Measurements from ENCODE around the gene DGKA.
"Not testable (repeated sequence)": the region's sequence is repeated elsewhere in the genome, so short reads cannot be mapped to it uniquely, and the experiment has no call there.

DGKA gene

DNA sequence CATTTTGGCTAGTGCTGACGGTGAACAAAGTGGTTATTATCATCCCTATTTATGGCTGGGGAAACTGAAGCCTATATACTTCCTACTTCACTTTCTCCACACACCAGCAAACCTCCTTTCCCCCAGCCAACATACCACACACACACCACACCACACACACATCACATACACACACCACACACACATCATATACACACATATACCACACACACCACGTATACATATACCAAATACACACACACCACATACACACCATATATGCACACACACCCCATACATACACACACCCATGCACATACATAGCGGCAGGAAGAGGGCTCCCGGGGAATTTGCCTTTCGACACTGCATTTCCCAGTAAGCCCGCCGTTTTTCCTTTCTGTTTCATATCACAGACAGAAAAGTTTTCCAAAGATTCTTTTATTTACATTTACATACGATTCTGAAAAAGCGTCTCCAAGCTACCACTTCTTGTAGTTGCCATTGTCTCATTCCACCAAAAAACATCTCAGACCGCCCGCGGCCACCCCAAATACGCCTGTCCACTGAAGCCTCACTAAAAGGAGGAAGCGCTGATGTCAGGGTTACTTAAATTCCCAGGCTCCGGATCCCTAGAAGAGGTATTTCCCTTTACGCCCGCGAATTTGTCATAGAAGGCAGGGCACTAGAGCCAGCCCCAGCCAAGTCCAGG is 42.1 kb downstream of the DGKA start:
- FAIRE-seq (peak; percentile 30), DNase-seq (ENCODE audit: insufficient read length) (no peak)
- TF ChIP-seq POLR2AphosphoS5 (IDR thresholded peaks at IDR 0.05; ENCODE audit: low read depth, low read length) (no peak; the same call in 1 of the 2 replicates), TAF1 (IDR thresholded peaks at IDR 0.05; ENCODE audit: borderline replicate concordance, low read depth, low read length) (no peak), POLR2A (IDR thresholded peaks at IDR 0.05; ENCODE audit: low read depth, low read length) (no peak; the same call in 1 of the 2 replicates)

DNA sequence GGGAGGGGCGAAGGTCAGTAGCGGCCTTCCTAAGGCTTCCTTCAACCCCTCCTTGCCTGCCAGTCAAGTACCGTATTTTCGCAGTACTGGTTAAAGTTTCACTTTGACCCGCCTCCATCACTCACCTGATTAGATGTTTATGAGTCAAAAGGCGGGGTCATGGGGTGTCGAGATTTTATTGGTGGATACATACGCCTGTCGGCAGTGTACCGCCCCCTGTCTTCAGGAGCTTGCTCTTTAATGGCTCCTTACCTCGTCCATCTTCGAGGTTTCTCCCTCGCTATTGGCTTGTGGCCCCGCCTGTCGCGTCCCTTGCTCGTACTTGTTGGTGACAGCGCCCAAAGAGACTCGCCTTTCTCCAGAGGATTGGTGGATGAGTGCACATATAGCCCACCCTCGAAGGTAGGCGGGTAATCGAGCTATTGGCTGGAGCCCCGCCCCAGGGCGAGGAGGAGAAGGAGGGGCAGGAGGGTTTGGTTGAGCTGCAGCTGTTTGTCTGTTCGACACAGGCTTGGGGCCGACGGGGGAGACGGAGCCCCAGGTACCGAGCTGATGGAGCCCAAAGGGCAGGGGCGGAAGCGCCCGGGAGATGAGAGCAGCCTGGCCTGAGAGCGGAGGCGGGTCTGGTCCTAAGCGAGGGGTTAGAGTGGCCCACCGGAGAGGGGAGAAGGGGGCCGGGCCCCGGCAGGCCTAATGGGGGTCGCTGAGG is 42.8 kb downstream of the DGKA start, which contains the start of gene RAB5B:
Gene RAB5B (plus strand): TSS at position 480 of the 709 bp plus-strand sequence. CDS start 12,883 bp downstream, outside the sequence.
- FAIRE-seq (peak; percentile 99), DNase-seq (ENCODE audit: insufficient read length) (peak; percentile 91)
- TF ChIP-seq TAF1 (IDR thresholded peaks at IDR 0.05; ENCODE audit: borderline replicate concordance, low read depth, low read length) (peak; percentile 76; the same call in 1 of the 2 replicates), POLR2AphosphoS5 (IDR thresholded peaks at IDR 0.05; ENCODE audit: low read depth, low read length) (peak; percentile 79), POLR2A (IDR thresholded peaks at IDR 0.05; ENCODE audit: low read depth, low read length) (peak; percentile 88)

DNA sequence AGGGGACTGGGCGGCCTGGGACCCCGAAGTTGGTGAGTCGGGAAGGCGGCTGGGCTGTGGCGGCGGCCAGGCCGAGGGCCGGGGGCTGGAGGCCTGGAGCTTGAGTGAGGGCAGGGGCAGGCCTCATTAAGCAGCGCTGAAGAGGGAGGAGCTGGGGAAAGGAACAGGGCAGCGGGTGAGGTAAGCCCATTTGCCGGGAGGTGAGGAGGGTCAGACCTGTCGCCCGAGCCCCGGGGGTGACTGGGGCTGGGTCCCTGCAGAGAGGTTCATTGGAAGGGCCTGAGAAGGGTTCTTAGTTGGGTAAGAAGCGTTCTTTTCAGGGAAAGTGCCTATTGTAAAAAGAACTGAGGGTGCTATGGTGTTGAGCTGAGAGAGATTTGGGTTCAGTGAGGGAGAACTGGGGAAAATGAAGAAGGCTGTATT is 43.4 kb downstream of the DGKA start:
- TF ChIP-seq TAF1 (IDR thresholded peaks at IDR 0.05; ENCODE audit: borderline replicate concordance, low read depth, low read length) (no peak), POLR2AphosphoS5 (IDR thresholded peaks at IDR 0.05; ENCODE audit: low read depth, low read length) (no peak), POLR2A (IDR thresholded peaks at IDR 0.05; ENCODE audit: low read depth, low read length) (no peak; the same call in 1 of the 2 replicates)
- peak; percentile 30 for FAIRE-seq
- DNase-seq (ENCODE audit: insufficient read length) = peak; percentile 53

DNA sequence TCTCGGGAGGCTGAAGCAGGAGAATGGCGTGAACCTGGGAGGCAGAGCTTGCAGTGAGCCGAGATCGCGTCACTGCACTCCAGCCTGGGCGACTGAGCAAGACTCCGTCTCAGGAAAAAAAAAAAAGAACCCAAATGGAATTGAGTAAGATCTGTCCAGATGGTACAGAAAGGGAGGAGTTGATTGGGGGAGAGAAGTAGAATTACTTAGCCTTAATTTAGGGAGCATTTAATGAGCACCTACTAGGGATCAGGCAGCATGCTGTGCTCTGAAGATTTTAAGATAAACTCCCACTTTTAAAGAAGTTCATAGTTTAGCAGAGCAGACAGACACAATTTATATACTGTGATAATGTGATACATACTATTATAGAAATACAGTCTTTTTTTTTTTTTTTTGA is 47.4 kb downstream of the DGKA start:
- TF ChIP-seq POLR2A (IDR thresholded peaks at IDR 0.05; ENCODE audit: low read depth, low read length) = no peak
- FAIRE-seq = no peak
- DNase-seq (ENCODE audit: insufficient read length) = no peak

DNA sequence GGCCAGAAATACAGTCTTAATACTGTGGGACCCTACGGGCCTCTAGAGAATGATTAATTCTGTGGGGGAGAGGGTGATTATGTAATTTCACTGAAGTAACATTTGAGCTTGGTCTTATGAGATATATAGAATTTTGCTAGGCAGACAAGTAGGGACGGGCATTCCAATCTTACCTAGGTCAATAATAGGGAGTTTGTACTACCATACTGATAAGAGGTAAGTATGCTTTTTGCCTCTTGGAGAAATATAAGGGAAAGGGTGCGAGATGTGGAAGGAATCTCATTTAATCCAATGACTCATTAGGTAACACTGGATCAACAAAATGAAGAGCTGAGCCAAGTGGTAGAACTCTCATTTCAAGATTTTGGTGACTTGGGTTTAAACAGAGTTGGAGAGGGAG is 48.1 kb downstream of the DGKA start:
- DNase-seq (ENCODE audit: insufficient read length) (no peak), FAIRE-seq (no peak)
- no peak for TF ChIP-seq POLR2A (IDR thresholded peaks at IDR 0.05; ENCODE audit: low read depth, low read length)

GRCh38 chr12:55981882-55982281 is 50.9 kb downstream of the DGKA start:
- not testable (repeated sequence) for FAIRE-seq; DNase-seq (ENCODE audit: insufficient read length)

DNA sequence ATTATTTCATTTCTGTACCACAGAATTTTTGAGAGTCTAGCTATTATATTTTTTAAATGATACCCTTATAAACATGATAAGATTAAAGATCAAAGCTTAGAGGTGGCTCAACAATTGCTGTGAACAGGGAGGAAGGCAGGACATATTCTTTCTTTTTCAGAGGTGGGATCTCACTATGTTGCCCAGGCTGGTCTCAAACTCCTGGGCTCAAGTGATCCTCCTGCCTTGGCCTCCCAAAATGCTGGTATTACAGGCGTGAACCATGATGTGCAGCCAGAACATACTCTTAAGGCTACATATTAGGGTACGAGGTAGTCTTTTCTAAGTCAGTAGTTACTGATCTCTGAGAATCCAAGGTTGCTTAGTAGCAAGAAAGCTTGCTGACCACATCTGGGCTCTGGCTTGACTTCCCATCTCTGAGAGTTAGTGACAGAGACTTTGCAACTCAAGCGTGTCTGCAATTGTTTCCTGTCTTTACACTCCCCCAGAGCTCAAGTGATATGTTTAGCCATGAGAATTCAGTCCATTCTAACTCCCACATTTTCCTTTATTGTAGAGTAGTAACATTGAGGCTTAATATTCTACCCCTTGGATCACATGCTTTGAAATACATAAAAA is 51.5 kb downstream of the DGKA start:
- TF ChIP-seq TAF1 (IDR thresholded peaks at IDR 0.05; ENCODE audit: borderline replicate concordance, low read depth, low read length) (no peak), POLR2AphosphoS5 (IDR thresholded peaks at IDR 0.05; ENCODE audit: low read depth, low read length) (no peak), POLR2A (IDR thresholded peaks at IDR 0.05; ENCODE audit: low read depth, low read length) (no peak)
- FAIRE-seq = peak; percentile 9
- DNase-seq (ENCODE audit: insufficient read length) = peak; percentile 38

DNA sequence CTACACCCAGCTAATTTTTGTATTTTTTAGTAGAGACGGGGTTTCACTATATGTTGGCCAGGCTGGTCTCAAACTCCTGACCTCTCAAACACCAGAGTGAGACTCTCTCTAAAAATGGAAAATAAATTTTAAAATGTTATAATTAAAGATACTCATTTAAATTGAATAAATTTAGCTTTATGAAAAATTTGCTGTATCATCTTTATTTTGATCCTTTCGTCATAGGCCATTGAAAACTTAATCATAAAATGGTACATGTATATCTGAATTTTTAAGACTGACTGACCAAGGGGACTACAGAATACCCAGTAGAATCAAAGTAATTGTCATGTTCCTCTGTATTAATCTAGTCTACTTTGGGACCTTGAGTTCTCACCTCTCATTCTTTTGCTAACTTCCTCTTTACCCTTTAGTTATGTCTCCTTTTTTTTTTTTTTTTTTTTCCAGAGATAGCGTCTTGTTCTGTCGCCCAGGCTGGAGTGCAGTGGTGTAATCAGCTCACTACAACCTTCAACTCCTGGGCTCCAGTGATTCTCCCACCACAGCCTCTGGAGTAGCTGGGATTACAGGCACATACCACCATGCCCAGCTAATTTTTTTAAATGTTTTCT is 52.4 kb downstream of the DGKA start:
- no peak for DNase-seq (ENCODE audit: insufficient read length)
- TF ChIP-seq TAF1 (IDR thresholded peaks at IDR 0.05; ENCODE audit: borderline replicate concordance, low read depth, low read length) (no peak), POLR2A (IDR thresholded peaks at IDR 0.05; ENCODE audit: low read depth, low read length) (no peak), POLR2AphosphoS5 (IDR thresholded peaks at IDR 0.05; ENCODE audit: low read depth, low read length) (no peak)
- no peak for FAIRE-seq

DNA sequence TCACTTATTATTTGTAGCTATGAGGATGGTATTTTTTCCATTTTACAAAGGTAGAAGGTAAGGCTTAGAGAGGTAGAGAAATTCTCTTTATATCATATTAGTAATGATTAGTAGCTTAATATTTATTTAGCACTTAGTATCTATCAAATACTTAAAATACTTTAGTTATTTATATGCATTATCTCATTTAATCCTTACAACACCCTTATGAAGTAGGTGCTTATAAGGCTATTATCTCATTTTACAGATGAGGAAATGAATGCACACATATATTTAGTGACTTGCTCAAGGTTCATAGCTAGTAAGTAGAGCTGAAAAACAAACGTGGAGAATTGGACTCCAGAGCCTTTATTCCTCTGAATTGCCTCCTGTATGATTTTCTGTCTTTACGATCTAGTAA is 53.9 kb downstream of the DGKA start:
- no peak for DNase-seq (ENCODE audit: insufficient read length)
- no peak for FAIRE-seq
- TF ChIP-seq POLR2A (IDR thresholded peaks at IDR 0.05; ENCODE audit: low read depth, low read length) (no peak), TAF1 (IDR thresholded peaks at IDR 0.05; ENCODE audit: borderline replicate concordance, low read depth, low read length) (no peak), POLR2AphosphoS5 (IDR thresholded peaks at IDR 0.05; ENCODE audit: low read depth, low read length) (no peak)

DNA sequence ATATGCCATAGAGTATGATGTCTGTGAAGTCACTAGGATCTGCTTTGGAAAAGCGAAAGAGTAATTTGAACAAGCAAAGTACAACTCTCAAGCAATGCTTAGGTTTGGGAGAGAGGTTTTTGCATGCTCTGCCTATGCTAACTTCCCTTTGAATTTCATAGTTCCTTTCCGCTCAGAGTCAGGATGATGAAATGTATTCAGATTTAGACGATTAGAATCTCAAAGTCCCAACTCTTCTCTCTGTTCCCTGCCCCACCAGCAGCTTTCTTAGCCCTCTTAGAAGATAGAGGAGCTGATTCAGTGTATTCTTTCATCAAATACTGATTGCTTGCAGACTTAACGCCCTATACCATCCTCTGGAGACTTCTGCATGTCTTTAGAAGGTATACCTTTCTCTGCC is 54.4 kb downstream of the DGKA start:
- DNase-seq (ENCODE audit: insufficient read length) (no peak), FAIRE-seq (no peak)
- TF ChIP-seq TAF1 (IDR thresholded peaks at IDR 0.05; ENCODE audit: borderline replicate concordance, low read depth, low read length) = no peak

DNA sequence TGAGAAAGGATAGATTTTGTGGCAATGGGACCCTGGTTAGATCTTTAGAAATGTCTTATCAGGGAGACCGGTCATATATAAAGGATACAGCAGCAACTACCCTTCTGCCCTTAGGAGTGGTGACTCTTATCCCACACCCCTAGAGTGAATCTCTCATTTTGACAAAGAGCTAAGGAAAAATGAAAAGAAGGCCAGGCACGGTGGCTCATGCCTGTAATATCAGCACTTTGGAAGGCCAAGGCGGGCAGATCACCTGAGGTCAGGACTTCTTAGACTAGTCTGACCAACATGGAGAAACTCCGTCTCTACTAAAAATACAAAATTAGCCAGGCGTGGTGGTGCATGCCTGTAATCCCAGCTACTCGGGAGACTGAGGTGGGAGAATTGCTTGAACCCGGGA is 55.0 kb downstream of the DGKA start:
- not testable (repeated sequence) for DNase-seq (ENCODE audit: insufficient read length); FAIRE-seq

DNA sequence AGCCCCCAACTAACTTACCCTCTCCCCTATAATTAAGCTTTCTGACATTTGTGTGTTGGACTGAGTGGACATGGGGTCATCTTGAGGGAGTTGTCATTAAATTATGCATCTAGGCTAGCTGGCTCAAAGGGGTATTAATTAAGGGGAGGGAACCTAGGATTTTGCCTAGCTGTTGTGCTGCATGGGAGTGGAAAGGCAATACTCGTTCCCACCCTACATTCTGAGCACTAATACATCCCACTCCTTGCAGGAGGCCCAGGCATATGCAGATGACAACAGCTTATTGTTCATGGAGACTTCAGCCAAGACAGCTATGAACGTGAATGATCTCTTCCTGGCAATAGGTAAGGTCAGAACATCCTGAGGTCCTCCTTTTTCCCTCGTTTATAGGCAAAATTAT is 60.1 kb downstream of the DGKA start:
- no peak for FAIRE-seq

More for the DNA sequence above, 60.1 kb downstream of the DGKA start:
- TF ChIP-seq POLR2AphosphoS5 (IDR thresholded peaks at IDR 0.05; ENCODE audit: low read depth, low read length) = no peak
- no peak for TF ChIP-seq POLR2A (IDR thresholded peaks at IDR 0.05; ENCODE audit: low read depth, low read length)
- no peak for TF ChIP-seq TAF1 (IDR thresholded peaks at IDR 0.05; ENCODE audit: borderline replicate concordance, low read depth, low read length)
- no peak for DNase-seq (ENCODE audit: insufficient read length)

Measured in GM12892 (cell line).